ENCODE data around the gene FOLR3. TPM values are rescaled to one million over a fixed set of nuclear protein-coding genes. Genes with fewer than 3 reads are reported as not detected.

The FOLR3 gene
- total RNA-seq, 2 experiments from 2014 or later: not detected

- no peaks in the 10 kb centered on the region for H3K27me3 Mint-ChIP-seq
- H3K36me3 Mint-ChIP-seq: peaks cover 6% of the 10 kb centered on the region
- H3K9me3 Mint-ChIP-seq: no peaks in the 10 kb centered on the region
- peak overlapping the region; percentile 94 for H3K4me3 Mint-ChIP-seq
- peaks cover 18% of the 10 kb centered on the region for H3K4me1 Mint-ChIP-seq
- peak overlapping the region; percentile 99 for H3K27ac Mint-ChIP-seq
- DNase-seq: no peak
Observed at GRCh38 chr11:72112978-72113808, 22.3 kb upstream of the FOLR3 start.

- H3K36me3 Mint-ChIP-seq: peaks cover 6% of the 10 kb centered on the region
- H3K9me3 Mint-ChIP-seq: no peaks in the 10 kb centered on the region
- peaks cover 18% of the 10 kb centered on the region for H3K4me1 Mint-ChIP-seq
- H3K27ac Mint-ChIP-seq: no peak overlapping the region
- H3K27me3 Mint-ChIP-seq: peaks cover 6% of the 10 kb centered on the region
- DNase-seq: no peak
- no peak overlapping the region for H3K4me3 Mint-ChIP-seq
Observed at GRCh38 chr11:72114570-72114969, 21.0 kb upstream of the FOLR3 start.

- H3K4me1 Mint-ChIP-seq: peaks cover 14% of the 10 kb centered on the region
- no peak overlapping the region for H3K27ac Mint-ChIP-seq
- H3K36me3 Mint-ChIP-seq: no peaks in the 10 kb centered on the region
- no peak for DNase-seq
- no peak overlapping the region for H3K4me3 Mint-ChIP-seq
- no peaks in the 10 kb centered on the region for H3K9me3 Mint-ChIP-seq
- H3K27me3 Mint-ChIP-seq: peaks cover 12% of the 10 kb centered on the region
Observed at GRCh38 chr11:72116019-72116755, 19.3 kb upstream of the FOLR3 start.

GRCh38 chr11:72119198-72119597, 16.3 kb upstream of the FOLR3 start:
- Mint-ChIP-seq H3K4me3 (no peak overlapping the region), H3K27ac (no peak overlapping the region), H3K4me1 (no peaks in the 10 kb centered on the region), H3K36me3 (no peaks in the 10 kb centered on the region), H3K9me3 (no peaks in the 10 kb centered on the region), H3K27me3 (peaks cover 12% of the 10 kb centered on the region)
- no peak for DNase-seq

- peaks cover 12% of the 10 kb centered on the region for H3K27me3 Mint-ChIP-seq
- H3K36me3 Mint-ChIP-seq: peaks cover 2% of the 10 kb centered on the region
- no peak for DNase-seq
- no peaks in the 10 kb centered on the region for H3K4me1 Mint-ChIP-seq
- no peaks in the 10 kb centered on the region for H3K9me3 Mint-ChIP-seq
- no peak overlapping the region for H3K27ac Mint-ChIP-seq
- no peak overlapping the region for H3K4me3 Mint-ChIP-seq
Observed at GRCh38 chr11:72120930-72121329, 14.6 kb upstream of the FOLR3 start.

GRCh38 chr11:72122607-72123006, 12.9 kb upstream of the FOLR3 start:
- peaks cover 12% of the 10 kb centered on the region for H3K27me3 Mint-ChIP-seq
- no peak overlapping the region for H3K27ac Mint-ChIP-seq
- DNase-seq: no peak
- H3K4me1 Mint-ChIP-seq: no peaks in the 10 kb centered on the region
- H3K4me3 Mint-ChIP-seq: no peak overlapping the region
- H3K9me3 Mint-ChIP-seq: no peaks in the 10 kb centered on the region
- H3K36me3 Mint-ChIP-seq: peaks cover 2% of the 10 kb centered on the region

- Mint-ChIP-seq H3K4me3 (no peak overlapping the region), H3K9me3 (peaks cover 3% of the 10 kb centered on the region), H3K4me1 (no peaks in the 10 kb centered on the region), H3K27ac (no peak overlapping the region), H3K36me3 (peaks cover 2% of the 10 kb centered on the region), H3K27me3 (peaks cover 12% of the 10 kb centered on the region)
- no peak for DNase-seq
Observed at GRCh38 chr11:72123117-72123653, 12.3 kb upstream of the FOLR3 start.

- H3K27me3 Mint-ChIP-seq: peaks cover 7% of the 10 kb centered on the region
- H3K4me1 Mint-ChIP-seq: no peaks in the 10 kb centered on the region
- peaks cover 9% of the 10 kb centered on the region for H3K9me3 Mint-ChIP-seq
- no peak overlapping the region for H3K4me3 Mint-ChIP-seq
- no peak overlapping the region for H3K27ac Mint-ChIP-seq
- no peak for DNase-seq
- H3K36me3 Mint-ChIP-seq: peaks cover 4% of the 10 kb centered on the region
Observed at GRCh38 chr11:72124046-72124445, 11.5 kb upstream of the FOLR3 start.

- Mint-ChIP-seq H3K27me3 (peaks cover 2% of the 10 kb centered on the region), H3K27ac (no peak overlapping the region), H3K4me3 (no peak overlapping the region), H3K4me1 (no peaks in the 10 kb centered on the region), H3K9me3 (peaks cover 11% of the 10 kb centered on the region), H3K36me3 (peaks cover 4% of the 10 kb centered on the region)
- DNase-seq: no peak
Observed at GRCh38 chr11:72125956-72126355, 9.6 kb upstream of the FOLR3 start.

- H3K36me3 Mint-ChIP-seq: peaks cover 4% of the 10 kb centered on the region
- H3K4me1 Mint-ChIP-seq: no peaks in the 10 kb centered on the region
- H3K27ac Mint-ChIP-seq: no peak overlapping the region
- no peak for DNase-seq
- no peak overlapping the region for H3K4me3 Mint-ChIP-seq
- H3K9me3 Mint-ChIP-seq: peaks cover 11% of the 10 kb centered on the region
- peaks cover 7% of the 10 kb centered on the region for H3K27me3 Mint-ChIP-seq
Observed at GRCh38 chr11:72127923-72128322, 7.6 kb upstream of the FOLR3 start.

- peaks cover 12% of the 10 kb centered on the region for H3K27me3 Mint-ChIP-seq
- H3K27ac Mint-ChIP-seq: no peak overlapping the region
- no peaks in the 10 kb centered on the region for H3K4me1 Mint-ChIP-seq
- DNase-seq: no peak
- peaks cover 11% of the 10 kb centered on the region for H3K9me3 Mint-ChIP-seq
- no peak overlapping the region for H3K4me3 Mint-ChIP-seq
- peaks cover 4% of the 10 kb centered on the region for H3K36me3 Mint-ChIP-seq
Observed at GRCh38 chr11:72129381-72129780, 6.1 kb upstream of the FOLR3 start.

GRCh38 chr11:72132646-72133045, 2.9 kb upstream of the FOLR3 start:
- no peaks in the 10 kb centered on the region for H3K4me1 Mint-ChIP-seq
- no peak for DNase-seq
- H3K27ac Mint-ChIP-seq: no peak overlapping the region
- peaks cover 11% of the 10 kb centered on the region for H3K9me3 Mint-ChIP-seq
- peaks cover 3% of the 10 kb centered on the region for H3K36me3 Mint-ChIP-seq
- H3K27me3 Mint-ChIP-seq: peaks cover 12% of the 10 kb centered on the region
- H3K4me3 Mint-ChIP-seq: no peak overlapping the region

- H3K36me3 Mint-ChIP-seq: no peaks in the 10 kb centered on the region
- no peak overlapping the region for H3K27ac Mint-ChIP-seq
- peaks cover 3% of the 10 kb centered on the region for H3K4me1 Mint-ChIP-seq
- peaks cover 16% of the 10 kb centered on the region for H3K27me3 Mint-ChIP-seq
- no peak for DNase-seq
- H3K9me3 Mint-ChIP-seq: no peaks in the 10 kb centered on the region
- no peak overlapping the region for H3K4me3 Mint-ChIP-seq
Observed at GRCh38 chr11:72135891-72136683, 562 bp downstream of the FOLR3 start.

- DNase-seq: no peak
- Mint-ChIP-seq H3K4me3 (no peak overlapping the region), H3K4me1 (peaks cover 5% of the 10 kb centered on the region), H3K27ac (no peak overlapping the region), H3K27me3 (peaks cover 20% of the 10 kb centered on the region), H3K36me3 (no peaks in the 10 kb centered on the region), H3K9me3 (no peaks in the 10 kb centered on the region)
Observed at GRCh38 chr11:72136684-72137262, 1.2 kb downstream of the FOLR3 start.

Data from activated naive CD8-positive, alpha-beta T cell treated with anti-CD3 and anti-CD28 coated beads for 36 hours (primary cell).